GM12878 (cell line): ENCODE data around the gene IGF1R. TPM values are rescaled to one million over a fixed set of nuclear protein-coding genes. Genes with fewer than 3 reads are reported as not detected.

Source experiments
- ATAC-seq: fragments of 200-7000 bp; cut with Tn5 transposase; 3 replicates; pipeline ENCODE4 v1.9.1; 2020; ENCODE audit warnings: mild to moderate bottlenecking, moderate library complexity
- BruUV-seq: library from RNA; stranded (reverse); fragments of 400-500 nt; replicated peaks from 2 replicates; lab custom pipeline; 2021; lab: Mats Ljungman, UMichigan
- CTCF ChIA-PET: fragments of 300-600 bp; sonication (Branson Sonifier 250); formaldehyde crosslinking; extraction: SDS; loops from one replicate; lab custom pipeline; 2021; ENCODE audit warnings: inconsistent platforms; lab: Yijun Ruan, JAX
- POLR2A ChIA-PET: fragments of 350-600 bp; formaldehyde crosslinking; extraction: SDS; loops from one replicate; lab custom pipeline; 2021; ENCODE audit warnings: inconsistent platforms; lab: Charles Lee
- RAD21 ChIA-PET: fragments of 300-600 bp; sonication (Branson Sonifier 250); formaldehyde crosslinking; loops from one replicate; lab custom pipeline; 2023; ENCODE audit warnings: antibody characterized with exemption; ENCODE audit not compliant: unreplicated experiment; lab: Charles Lee
- SMC1A ChIA-PET: fragments of 300-600 bp; sonication (Branson Sonifier 250); formaldehyde crosslinking; loops from one replicate; lab custom pipeline; 2023; ENCODE audit not compliant: unreplicated experiment, uncharacterized antibody; lab: Charles Lee
- DNase-seq: peaks from one replicate; pipeline ENCODE4 v3.0.0-alpha.2; 2011; ENCODE audit warnings: low read depth, low spot score
- FAIRE-seq: peaks from 3 replicates; lab custom pipeline; 2011; peaks lifted over from hg19 to GRCh38; lab: Jason Lieb, UNC
- H2AFZ ChIP-seq: 2 replicates; pipeline ENCODE4 v1.6.0; 2011; ENCODE audit warnings: low read depth, low read length, control low read depth; ENCODE audit not compliant: control insufficient read depth
- H3K27ac ChIP-seq: 2 replicates; pipeline ENCODE4 v1.5.1; 2011; ENCODE audit warnings: control low read depth; ENCODE audit not compliant: control insufficient read depth, insufficient read depth
- H3K27me3 ChIP-seq, 2 experiments: replicated peaks in 1 of 2; 2 replicates each; pipeline versions ENCODE4 v1.6.0 to v1.6.1; 2011; ENCODE audit warnings: low read length in 1 of 2; ENCODE audit not compliant: control insufficient read depth in 2 of 2, insufficient read depth in 2 of 2
- H3K36me3 ChIP-seq, 2 experiments: 2 replicates each; pipeline ENCODE4 v1.5.1; 2011; ENCODE audit warnings: low read length in 1 of 2; ENCODE audit not compliant: control insufficient read depth in 2 of 2, insufficient read depth in 2 of 2
- H3K4me1 ChIP-seq: 2 replicates; pipeline ENCODE4 v1.6.1; 2011; ENCODE audit warnings: mild to moderate bottlenecking, low read length, moderate library complexity, mixed read lengths; ENCODE audit not compliant: control insufficient read depth, insufficient read depth
- H3K4me2 ChIP-seq: 2 replicates; pipeline ENCODE4 v1.6.0; 2011; ENCODE audit warnings: control low read depth; ENCODE audit not compliant: control insufficient read depth, insufficient read depth
- H3K4me3 ChIP-seq: fragments of 200-600 bp; sonication (generic); 2 replicates; pipeline ENCODE4 v1.5.1; 2016
- H3K79me2 ChIP-seq: 2 replicates; pipeline ENCODE4 v1.6.0; 2011; ENCODE audit warnings: low read length; ENCODE audit not compliant: control insufficient read depth, insufficient read depth
- H3K9ac ChIP-seq: 2 replicates; pipeline ENCODE4 v1.8.0; 2011; ENCODE audit warnings: low read length, control low read depth, mixed read lengths; ENCODE audit not compliant: control insufficient read depth, insufficient read depth
- H3K9me3 ChIP-seq: replicated peaks from 3 replicates; pipeline ENCODE4 v1.5.1; 2011; ENCODE audit warnings: mild to moderate bottlenecking, low read length; ENCODE audit not compliant: control insufficient read depth, insufficient read depth
- H4K20me1 ChIP-seq: 2 replicates; pipeline ENCODE4 v1.6.0; 2011; ENCODE audit not compliant: control insufficient read depth, insufficient read depth
- BHLHE40 ChIP-seq, 2 experiments: fragments of 450-650 bp in 1 of 2; IDR thresholded peaks; 2 replicates each; pipeline ENCODE4 v1.6.1; 2011 to 2017; ENCODE audit warnings: low read depth in 2 of 2, borderline replicate concordance in 1 of 2, improper control_type of control experiment in 1 of 2, low read length in 1 of 2, mild to moderate bottlenecking in 1 of 2
- CHD1 ChIP-seq: IDR thresholded peaks from 2 replicates; pipeline ENCODE4 v1.6.1; 2012; ENCODE audit warnings: low read depth, low read length, improper control_type of control experiment
- EED ChIP-seq: sonication (generic); IDR thresholded peaks from 2 replicates; pipeline ENCODE4 v1.6.1; 2016; ENCODE audit warnings: antibody characterized with exemption, low read depth
- EGR1 ChIP-seq, 2 experiments: IDR thresholded peaks; 1 replicate in 1 of 2; 2 replicates in 1 of 2; pipeline ENCODE4 v1.6.1; 2011 to 2012; ENCODE audit warnings: low read depth in 2 of 2, low read length in 2 of 2, borderline replicate concordance in 1 of 2, mild to moderate bottlenecking in 1 of 2, moderate library complexity in 1 of 2
- IKZF2 ChIP-seq, 2 experiments: fragments of 450-650 bp; IDR thresholded peaks; 2 replicates each; pipeline ENCODE4 v1.6.1; 2017; ENCODE audit warnings: mild to moderate bottlenecking in 2 of 2, moderate library complexity in 2 of 2
- MEF2A ChIP-seq: IDR thresholded peaks from 2 replicates; pipeline ENCODE4 v1.6.1; 2011; ENCODE audit warnings: low read depth, mild to moderate bottlenecking, low read length, moderate library complexity; ENCODE audit not compliant: insufficient read depth
- MTA3 ChIP-seq: IDR thresholded peaks from 2 replicates; pipeline ENCODE4 v1.6.1; 2012; ENCODE audit warnings: low read length, inconsistent platforms, borderline replicate concordance
- NFYA ChIP-seq: IDR thresholded peaks from 2 replicates; pipeline ENCODE4 v1.6.1; 2011; ENCODE audit warnings: low read depth, mild to moderate bottlenecking, low read length, improper control_type of control experiment, borderline replicate concordance
- PAX5 ChIP-seq: IDR thresholded peaks from 2 replicates; pipeline ENCODE4 v1.6.1; 2011; ENCODE audit warnings: low read depth, low read length, borderline replicate concordance
- POU2F2 ChIP-seq: IDR thresholded peaks from 3 replicates; pipeline ENCODE4 v1.6.1; 2011; ENCODE audit warnings: low read depth, mild to moderate bottlenecking, low read length, borderline replicate concordance
- SIN3A ChIP-seq: IDR thresholded peaks from 2 replicates; pipeline ENCODE4 v1.6.1; 2012; ENCODE audit warnings: low read depth, low read length, improper control_type of control experiment
- TCF3 ChIP-seq: IDR thresholded peaks from 2 replicates; pipeline ENCODE4 v1.6.1; 2012; ENCODE audit warnings: low read depth, mild to moderate bottlenecking, low read length, borderline replicate concordance; ENCODE audit not compliant: insufficient read depth
- ZNF217 ChIP-seq: fragments of 450-650 bp; IDR thresholded peaks from 2 replicates; pipeline ENCODE4 v1.6.1; 2017; ENCODE audit warnings: antibody characterized with exemption, mild to moderate bottlenecking
- WGBS: methylation state at CpG from one replicate; pipeline ENCODE4 v1.1.6; 2016; ENCODE audit warnings: low lambda C conversion rate; ENCODE audit not compliant: insufficient replicate concordance, insufficient coverage; ENCODE audit errors: missing lambda C conversion rate; 5-methylcytosine and 5-hydroxymethylcytosine counted together
- in situ Hi-C: fragments of 300-500 bp; cut with MboI; formaldehyde crosslinking; loops from 9 replicates; pipeline ENCODE4 v1.14.3; 2018; ENCODE audit warnings: mixed read lengths
- intact Hi-C: fragments of 100-400 bp; cut with micrococcal nuclease; formaldehyde crosslinking; loops from one replicate; pipeline ENCODE4 v1.14.2; 2022; ENCODE audit not compliant: unreplicated experiment
- polyA plus RNA-seq, 11 experiments: library from polyadenylated mRNA; depleted of rRNA in 4 of 11; unstranded in 6 of 11; stranded (reverse) in 5 of 11; fragments of >200 nt; fragmentation: Nextera tagmentation in 4 of 11; fragmentation: Illumina TruSeq in 1 of 11; extraction: Ambion mirVana in 4 of 11; extraction: Trizol in 1 of 11; gene quantifications; 1 replicate in 1 of 11; 2 replicates in 10 of 11; pipeline versions ENCODE4 v1.2.1 to v1.2.3, GENCODE V29; 2011 to 2016; ENCODE audit warnings: inconsistent platforms in 2 of 11, missing spikeins in 2 of 11, low read depth in 1 of 11
- total RNA-seq, 4 experiments: library from RNA; depleted of rRNA in 3 of 4; stranded (reverse); fragments of >200 nt in 3 of 4; fragmentation: Illumina TruSeq in 1 of 4; extraction: Trizol in 1 of 4; gene quantifications; 2 replicates each; pipeline versions ENCODE4 v1.2.1 to v1.2.3, GENCODE V29; 2013 to 2021
- TF ChIP-seq, protein P1 (sequence below): fragments of 450-650 bp; IDR thresholded peaks from 2 replicates; pipeline ENCODE4 v1.6.1; 2017; ENCODE audit warnings: borderline replicate concordance
- TF ChIP-seq, protein P2 (sequence below): fragments of 450-650 bp; IDR thresholded peaks from 2 replicates; pipeline ENCODE4 v1.6.1; 2017; ENCODE audit warnings: antibody characterized with exemption, mild to moderate bottlenecking, moderate library complexity
- TF ChIP-seq, protein P3 (sequence below), 3 experiments: IDR thresholded peaks in 2 of 3; conservative IDR thresholded peaks in 1 of 3; 2 replicates each; pipeline ENCODE4 v1.5.1; 2011; ENCODE audit warnings: low read depth in 3 of 3, low read length in 3 of 3, mild to moderate bottlenecking in 3 of 3, control low read depth in 2 of 3, moderate library complexity in 2 of 3, inconsistent platforms in 1 of 3, mixed read lengths in 1 of 3; ENCODE audit not compliant: control insufficient read depth in 2 of 3, insufficient read depth in 1 of 3; ENCODE audit errors: extremely low read depth in 1 of 3

The IGF1R gene
- total and polyA plus RNA-seq, 10 of the 15 experiments (the other 5 are each of a cell fraction or from before 2014, with no cell fraction given): 0.03 to 2.7 (median 0.66) TPM

DNA sequence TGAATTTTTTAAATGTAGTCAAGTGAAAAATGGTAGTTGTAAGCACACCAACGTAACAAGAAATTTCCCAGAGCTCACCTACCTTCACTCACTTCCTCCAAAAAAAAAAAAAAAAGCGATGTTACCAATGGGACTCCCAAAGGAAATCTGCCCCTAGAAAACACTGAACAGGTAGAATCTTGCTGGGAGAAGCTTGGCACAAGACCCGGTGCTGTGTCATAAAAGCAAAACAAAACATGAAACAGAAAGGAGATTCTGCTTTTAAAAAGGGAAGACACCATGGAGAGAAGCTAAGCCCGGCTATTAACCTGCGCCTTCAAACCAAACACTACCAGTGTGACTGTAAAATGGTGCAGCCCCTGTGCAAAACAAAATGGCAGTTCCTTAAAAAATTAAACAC is 318.8 kb downstream of the IGF1R start:
- H3K27ac ChIP-seq: no peak overlapping the region
- RAD21 ChIA-PET: interaction anchor here (1.0 kb wide), 1 partner anchor 14 kb away, joined by 4 read pairs; no protein-coding TSS in a partner anchor
- no peaks in the 10 kb centered on the region for H3K79me2 ChIP-seq
- no TSS peak for BruUV-seq
- no peak for ATAC-seq
- H3K36me3 ChIP-seq: no peaks in the 10 kb centered on the region
- no peak for TF ChIP-seq MTA3
- no peak for TF ChIP-seq IKZF2 (IDR thresholded peaks at IDR 0.05)
- TF ChIP-seq, protein P1, sequence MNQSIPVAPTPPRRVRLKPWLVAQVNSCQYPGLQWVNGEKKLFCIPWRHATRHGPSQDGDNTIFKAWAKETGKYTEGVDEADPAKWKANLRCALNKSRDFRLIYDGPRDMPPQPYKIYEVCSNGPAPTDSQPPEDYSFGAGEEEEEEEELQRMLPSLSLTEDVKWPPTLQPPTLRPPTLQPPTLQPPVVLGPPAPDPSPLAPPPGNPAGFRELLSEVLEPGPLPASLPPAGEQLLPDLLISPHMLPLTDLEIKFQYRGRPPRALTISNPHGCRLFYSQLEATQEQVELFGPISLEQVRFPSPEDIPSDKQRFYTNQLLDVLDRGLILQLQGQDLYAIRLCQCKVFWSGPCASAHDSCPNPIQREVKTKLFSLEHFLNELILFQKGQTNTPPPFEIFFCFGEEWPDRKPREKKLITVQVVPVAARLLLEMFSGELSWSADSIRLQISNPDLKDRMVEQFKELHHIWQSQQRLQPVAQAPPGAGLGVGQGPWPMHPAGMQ: no peak
- no peak for TF ChIP-seq ZNF217
- TF ChIP-seq CHD1: no peak
- TF ChIP-seq TCF3: no peak
- TF ChIP-seq, protein P2, sequence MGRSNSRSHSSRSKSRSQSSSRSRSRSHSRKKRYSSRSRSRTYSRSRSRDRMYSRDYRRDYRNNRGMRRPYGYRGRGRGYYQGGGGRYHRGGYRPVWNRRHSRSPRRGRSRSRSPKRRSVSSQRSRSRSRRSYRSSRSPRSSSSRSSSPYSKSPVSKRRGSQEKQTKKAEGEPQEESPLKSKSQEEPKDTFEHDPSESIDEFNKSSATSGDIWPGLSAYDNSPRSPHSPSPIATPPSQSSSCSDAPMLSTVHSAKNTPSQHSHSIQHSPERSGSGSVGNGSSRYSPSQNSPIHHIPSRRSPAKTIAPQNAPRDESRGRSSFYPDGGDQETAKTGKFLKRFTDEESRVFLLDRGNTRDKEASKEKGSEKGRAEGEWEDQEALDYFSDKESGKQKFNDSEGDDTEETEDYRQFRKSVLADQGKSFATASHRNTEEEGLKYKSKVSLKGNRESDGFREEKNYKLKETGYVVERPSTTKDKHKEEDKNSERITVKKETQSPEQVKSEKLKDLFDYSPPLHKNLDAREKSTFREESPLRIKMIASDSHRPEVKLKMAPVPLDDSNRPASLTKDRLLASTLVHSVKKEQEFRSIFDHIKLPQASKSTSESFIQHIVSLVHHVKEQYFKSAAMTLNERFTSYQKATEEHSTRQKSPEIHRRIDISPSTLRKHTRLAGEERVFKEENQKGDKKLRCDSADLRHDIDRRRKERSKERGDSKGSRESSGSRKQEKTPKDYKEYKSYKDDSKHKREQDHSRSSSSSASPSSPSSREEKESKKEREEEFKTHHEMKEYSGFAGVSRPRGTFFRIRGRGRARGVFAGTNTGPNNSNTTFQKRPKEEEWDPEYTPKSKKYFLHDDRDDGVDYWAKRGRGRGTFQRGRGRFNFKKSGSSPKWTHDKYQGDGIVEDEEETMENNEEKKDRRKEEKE: no peak
- TF ChIP-seq POU2F2: no peak
- no peak for TF ChIP-seq SIN3A
- TF ChIP-seq NFYA: no peak
- no peak for TF ChIP-seq PAX5
- no peak for TF ChIP-seq MEF2A
- TF ChIP-seq BHLHE40 (IDR thresholded peaks at IDR 0.05; ENCODE audit: borderline replicate concordance in 1 of 2, low read depth in 2 of 2, low read length in 1 of 2): no peak
- TF ChIP-seq EED: no peak
- TF ChIP-seq EGR1 (IDR thresholded peaks at IDR 0.05; ENCODE audit: borderline replicate concordance in 1 of 2, low read depth in 2 of 2, low read length in 2 of 2): no peak
- TF ChIP-seq, protein P3, sequence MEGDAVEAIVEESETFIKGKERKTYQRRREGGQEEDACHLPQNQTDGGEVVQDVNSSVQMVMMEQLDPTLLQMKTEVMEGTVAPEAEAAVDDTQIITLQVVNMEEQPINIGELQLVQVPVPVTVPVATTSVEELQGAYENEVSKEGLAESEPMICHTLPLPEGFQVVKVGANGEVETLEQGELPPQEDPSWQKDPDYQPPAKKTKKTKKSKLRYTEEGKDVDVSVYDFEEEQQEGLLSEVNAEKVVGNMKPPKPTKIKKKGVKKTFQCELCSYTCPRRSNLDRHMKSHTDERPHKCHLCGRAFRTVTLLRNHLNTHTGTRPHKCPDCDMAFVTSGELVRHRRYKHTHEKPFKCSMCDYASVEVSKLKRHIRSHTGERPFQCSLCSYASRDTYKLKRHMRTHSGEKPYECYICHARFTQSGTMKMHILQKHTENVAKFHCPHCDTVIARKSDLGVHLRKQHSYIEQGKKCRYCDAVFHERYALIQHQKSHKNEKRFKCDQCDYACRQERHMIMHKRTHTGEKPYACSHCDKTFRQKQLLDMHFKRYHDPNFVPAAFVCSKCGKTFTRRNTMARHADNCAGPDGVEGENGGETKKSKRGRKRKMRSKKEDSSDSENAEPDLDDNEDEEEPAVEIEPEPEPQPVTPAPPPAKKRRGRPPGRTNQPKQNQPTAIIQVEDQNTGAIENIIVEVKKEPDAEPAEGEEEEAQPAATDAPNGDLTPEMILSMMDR (IDR thresholded peaks at IDR 0.05 in 2 of 3, conservative IDR thresholded peaks at IDR 0.05 in 1 of 3; ENCODE audit: control insufficient read depth in 2 of 3, extremely low read depth in 1 of 3, insufficient read depth in 1 of 3, low read depth in 3 of 3, low read length in 3 of 3): no peak
- TF ChIP-seq, all 136 proteins: peak for 0
- ChIA-PET POLR2A (interaction anchor here (0.6 kb wide), 1 partner anchor 14 kb away, joined by 3 read pairs; no protein-coding TSS in a partner anchor), CTCF (interaction anchor here (0.6 to 0.7 kb wide), 2 partner anchors 15 to 295 kb away, joined by 3 read pairs; no protein-coding TSS in a partner anchor), SMC1A (interaction anchor here (1.0 to 2.3 kb wide), 2 partner anchors 12 to 14 kb away, joined by 3 to 10 read pairs; no protein-coding TSS in a partner anchor)
- FAIRE-seq: no peak
- DNase-seq: no peak
- 43% methylated on average over 5 of the region's 5 CpGs for WGBS
- in situ Hi-C loops (no loop called here), intact Hi-C loops (no loop called here)
- Histone ChIP-seq H3K9me3 (peaks cover under 1% of the 10 kb centered on the region; the same call in 2 of the 3 replicates), H3K27me3 (no peaks in the 10 kb centered on the region), H3K4me2 (no peak overlapping the region), H4K20me1 (no peaks in the 10 kb centered on the region), H2AFZ (no peak overlapping the region), H3K4me3 (no peak overlapping the region), H3K4me1 (no peaks in the 10 kb centered on the region), H3K9ac (no peak overlapping the region)
